Suppressor macrophage treated with lipopolysaccharide for 1 hour (primary cell): ENCODE measurements around the gene WWOX.

Source experiments
- DNase-seq, 3 donors: peaks; one replicate each; pipeline ENCODE4 v3.0.0-alpha.2; 2020 to 2022

WWOX gene

DNA sequence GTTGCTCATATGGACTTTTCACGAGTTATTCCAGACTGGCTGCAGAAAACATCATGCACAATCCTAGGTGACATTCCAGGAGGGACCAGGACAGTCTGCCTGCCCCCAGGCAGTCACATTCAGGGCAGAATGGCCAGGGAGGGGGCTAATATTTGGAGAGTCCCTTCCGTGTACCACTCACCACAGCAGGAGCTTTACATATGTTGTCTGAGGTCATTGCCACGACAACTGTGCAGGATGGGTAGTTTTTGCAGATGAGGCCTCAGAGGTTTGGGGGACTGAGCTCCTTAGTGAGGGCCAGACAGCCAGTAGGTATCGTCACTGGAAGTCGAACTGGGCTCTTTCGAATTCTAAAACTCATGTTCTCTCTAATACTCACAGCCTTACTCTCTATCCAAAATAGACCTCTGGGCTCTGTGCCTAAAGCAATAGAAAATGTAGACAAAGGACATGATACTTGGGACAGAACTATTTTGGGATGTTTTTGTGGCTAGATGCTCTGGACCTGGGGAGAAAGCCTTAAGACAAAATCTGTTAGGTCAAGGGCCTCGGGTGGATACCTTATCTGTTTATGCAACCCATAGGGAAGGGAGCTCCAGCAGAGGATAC lies 1162.6 kb downstream of the WWOX start:
- DNase-seq: peak in 1 of 3 donors; percentile 5
